K562 (cell line): ENCODE measurements around the gene ZNF785. TPM values are rescaled to one million over a fixed set of nuclear protein-coding genes. Genes with fewer than 3 reads are reported as not detected.

Experiments used
- ARHGAP35 ChIP-seq: fragments of 450-650 bp; IDR thresholded peaks from 2 replicates; pipeline ENCODE4 v1.6.1; 2018; ENCODE audit not compliant: partially characterized antibody
- DIDO1 ChIP-seq: fragments of 450-650 bp; IDR thresholded peaks from 2 replicates; pipeline ENCODE4 v1.6.1; 2016; ENCODE audit warnings: low read depth, missing biosample characterization, missing genetic modification characterization
- DMBX1 ChIP-seq: fragments of 250-450 bp; sonication (Bioruptor Pico); IDR thresholded peaks from 2 replicates; pipeline ENCODE4 v1.8.0; 2022; ENCODE audit warnings: inconsistent platforms, mild to moderate bottlenecking, moderate library complexity, borderline replicate concordance
- FOXJ2 ChIP-seq: fragments of 200-800 bp; sonication (Bioruptor generic); IDR thresholded peaks from 2 replicates; pipeline ENCODE4 v1.6.1; 2016; ENCODE audit warnings: missing genetic modification characterization, missing compliant biosample characterization
- JUN ChIP-seq, 2 experiments: sonication (generic) in 1 of 2; formaldehyde crosslinking in 1 of 2; IDR thresholded peaks; 2 replicates each; pipeline versions ENCODE4 v1.6.1 to v1.8.0; 2012 to 2022; ENCODE audit warnings: borderline replicate concordance in 2 of 2, mild to moderate bottlenecking in 2 of 2, improper control_type of control experiment in 1 of 2, low read depth in 1 of 2, low read length in 1 of 2, missing genetic modification reagents in 1 of 2
- KAT7 ChIP-seq: sonication (generic); formaldehyde crosslinking; IDR thresholded peaks from 2 replicates; pipeline ENCODE4 v1.8.0; 2022; ENCODE audit warnings: missing genetic modification reagents, mild to moderate bottlenecking, borderline replicate concordance
- MLLT1 ChIP-seq, 2 experiments: fragments of 450-650 bp; IDR thresholded peaks; 2 replicates each; pipeline ENCODE4 v1.6.1; 2016
- NR4A1 ChIP-seq, 2 experiments: fragments of 250-450 bp in 1 of 2; fragments of 450-650 bp in 1 of 2; sonication (Bioruptor Pico) in 1 of 2; IDR thresholded peaks; 2 replicates each; pipeline versions ENCODE4 v1.4.0 to v1.6.1; 2016 to 2020; ENCODE audit warnings: mild to moderate bottlenecking in 2 of 2, missing compliant biosample characterization in 1 of 2, missing genetic modification characterization in 1 of 2, moderate library complexity in 1 of 2
- PHF8 ChIP-seq: fragments of 200-600 bp; sonication (generic); IDR thresholded peaks from 2 replicates; pipeline ENCODE4 v1.6.1; 2012; ENCODE audit warnings: mixed run types, mild to moderate bottlenecking, inconsistent platforms, low read length, moderate library complexity, borderline replicate concordance
- PPARD ChIP-seq: fragments of 250-450 bp; sonication (Bioruptor Pico); IDR thresholded peaks from 2 replicates; pipeline ENCODE4 v1.8.0; 2022; ENCODE audit warnings: inconsistent platforms, mild to moderate bottlenecking, moderate library complexity
- PRMT5 ChIP-seq: sonication (generic); formaldehyde crosslinking; IDR thresholded peaks from 2 replicates; pipeline ENCODE4 v1.5.0; 2020; ENCODE audit warnings: missing genetic modification reagents
- RCOR1 ChIP-seq, 2 experiments: IDR thresholded peaks; 2 replicates each; pipeline ENCODE4 v1.6.1; 2012; ENCODE audit warnings: low read depth in 2 of 2, low read length in 2 of 2, borderline replicate concordance in 1 of 2, improper control_type of control experiment in 1 of 2
- TEAD1 ChIP-seq, 2 experiments: fragments of 450-650 bp in 1 of 2; sonication (generic) in 1 of 2; formaldehyde crosslinking; IDR thresholded peaks; 2 replicates each; pipeline versions ENCODE4 v1.4.0 to v1.8.0; 2020 to 2022; ENCODE audit warnings: mild to moderate bottlenecking in 2 of 2, missing genetic modification reagents in 1 of 2
- THRB ChIP-seq: fragments of 450-650 bp; formaldehyde crosslinking; conservative IDR thresholded peaks from 2 replicates; pipeline ENCODE4 v1.4.0; 2022; ENCODE audit warnings: mild to moderate bottlenecking, missing genetic modification characterization
- ZBTB43 ChIP-seq: sonication (generic); formaldehyde crosslinking; IDR thresholded peaks from 2 replicates; pipeline ENCODE4 v1.8.0; 2023; ENCODE audit warnings: mild to moderate bottlenecking, missing genetic modification reagents
- ZNF586 ChIP-seq: fragments of 450-650 bp; formaldehyde crosslinking; conservative IDR thresholded peaks from 2 replicates; pipeline ENCODE4 v1.4.0; 2020; ENCODE audit warnings: mild to moderate bottlenecking, moderate library complexity
- polyA plus RNA-seq, 8 experiments: library from polyadenylated mRNA; depleted of rRNA in 4 of 8; stranded (reverse) in 5 of 8; unstranded in 3 of 8; fragments of >200 nt; fragmentation: Nextera tagmentation in 2 of 8; fragmentation: Illumina TruSeq in 1 of 8; extraction: Ambion mirVana in 2 of 8; extraction: Trizol in 1 of 8; gene quantifications; 2 replicates each; pipeline versions ENCODE4 v1.2.1 to v1.2.3, GENCODE V29; 2011 to 2014; ENCODE audit warnings: inconsistent platforms in 1 of 8, missing spikeins in 1 of 8
- total RNA-seq, 7 experiments: library from RNA; depleted of rRNA in 6 of 7; stranded (reverse); fragments of >200 nt in 6 of 7; fragmentation: Illumina TruSeq in 2 of 7; extraction: Trizol in 2 of 7; gene quantifications; 2 replicates each; pipeline versions ENCODE4 v1.2.1 to v1.2.3, GENCODE V29; 2011 to 2021; ENCODE audit warnings: low replicate concordance in 1 of 7
- TF ChIP-seq, protein P1 (sequence below): fragments of 250-450 bp; sonication (Bioruptor Pico); IDR thresholded peaks from 2 replicates; pipeline ENCODE4 v1.4.0; 2020; ENCODE audit warnings: mild to moderate bottlenecking, moderate library complexity

The ZNF785 gene
- total and polyA plus RNA-seq, 9 of the 15 experiments (the other 6 are each of a cell fraction or from before 2014, with no cell fraction given) = 0.64 to 11.0 (median 6.4) TPM

DNA sequence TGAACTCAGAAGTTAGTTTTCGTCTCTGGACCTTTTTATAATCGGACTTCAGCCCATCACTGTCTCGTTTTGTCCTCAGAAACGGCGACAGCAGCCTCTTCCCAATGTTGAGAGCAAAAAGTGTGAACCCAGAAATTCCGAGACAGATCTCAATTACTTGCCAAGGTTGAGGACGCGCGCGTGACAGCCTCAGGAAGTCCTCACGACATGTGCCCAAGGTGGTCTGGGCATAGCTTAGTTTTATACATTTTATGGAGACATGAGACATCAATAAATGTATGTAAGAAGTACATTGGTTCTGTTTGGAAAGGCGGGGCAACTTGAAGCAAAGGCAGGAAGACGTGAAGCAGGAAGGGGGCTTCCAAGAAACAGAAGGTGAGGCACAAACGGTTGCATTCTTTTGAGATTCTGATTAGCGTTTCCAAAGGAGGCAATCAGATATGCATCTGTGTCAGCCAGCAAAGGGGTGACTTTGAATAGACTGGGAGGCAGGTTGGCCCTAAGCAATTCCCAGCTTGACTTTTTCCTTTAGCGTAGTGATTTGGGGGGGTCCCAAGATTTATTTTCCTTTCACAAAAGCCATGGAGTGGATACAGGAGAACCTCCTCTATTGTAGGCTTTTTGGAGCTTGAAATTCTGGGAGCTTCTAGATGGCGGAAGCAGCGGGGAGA lies 50.3 kb downstream of the ZNF785 start (continued):
- TF ChIP-seq DIDO1 (no peak), PRMT5 (CRISPR knock-in tag) (no peak), TEAD1 (CRISPR knock-in tag; IDR thresholded peaks at IDR 0.05) (peak in 1 of 2 experiments; percentile 18; a peak in 1 of 4 replicates), MLLT1 (IDR thresholded peaks at IDR 0.05) (0 out of 4 replicates have a peak, but pooled peaks of 1 of the 2 experiments have one; percentile 27), RCOR1 (IDR thresholded peaks at IDR 0.05; ENCODE audit: borderline replicate concordance in 1 of 2, low read depth in 2 of 2, low read length in 2 of 2) (no peak), PHF8 (peak; percentile 34; the same call in 1 of the 2 replicates), KAT7 (CRISPR knock-in tag) (0 out of 2 replicates have a peak, but pooled peaks have one; percentile 10), THRB (CRISPR knock-in tag) (no peak), ZNF586 (CRISPR knock-in tag) (no peak), FOXJ2 (tag) (0 out of 2 replicates have a peak, but pooled peaks have one; percentile 10), JUN (IDR thresholded peaks at IDR 0.05; ENCODE audit: borderline replicate concordance, low read depth, low read length) (no peak), JUN (CRISPR knock-in tag; IDR thresholded peaks at IDR 0.05; ENCODE audit: borderline replicate concordance) (no peak), DMBX1 (CRISPR knock-in tag) (no peak), PPARD (CRISPR knock-in tag) (no peak), ARHGAP35 (no peak), ZBTB43 (no peak), NR4A1 (CRISPR knock-in tag; IDR thresholded peaks at IDR 0.05) (no peak), NR4A1 (tag; IDR thresholded peaks at IDR 0.05) (no peak)
- TF ChIP-seq, protein P1, sequence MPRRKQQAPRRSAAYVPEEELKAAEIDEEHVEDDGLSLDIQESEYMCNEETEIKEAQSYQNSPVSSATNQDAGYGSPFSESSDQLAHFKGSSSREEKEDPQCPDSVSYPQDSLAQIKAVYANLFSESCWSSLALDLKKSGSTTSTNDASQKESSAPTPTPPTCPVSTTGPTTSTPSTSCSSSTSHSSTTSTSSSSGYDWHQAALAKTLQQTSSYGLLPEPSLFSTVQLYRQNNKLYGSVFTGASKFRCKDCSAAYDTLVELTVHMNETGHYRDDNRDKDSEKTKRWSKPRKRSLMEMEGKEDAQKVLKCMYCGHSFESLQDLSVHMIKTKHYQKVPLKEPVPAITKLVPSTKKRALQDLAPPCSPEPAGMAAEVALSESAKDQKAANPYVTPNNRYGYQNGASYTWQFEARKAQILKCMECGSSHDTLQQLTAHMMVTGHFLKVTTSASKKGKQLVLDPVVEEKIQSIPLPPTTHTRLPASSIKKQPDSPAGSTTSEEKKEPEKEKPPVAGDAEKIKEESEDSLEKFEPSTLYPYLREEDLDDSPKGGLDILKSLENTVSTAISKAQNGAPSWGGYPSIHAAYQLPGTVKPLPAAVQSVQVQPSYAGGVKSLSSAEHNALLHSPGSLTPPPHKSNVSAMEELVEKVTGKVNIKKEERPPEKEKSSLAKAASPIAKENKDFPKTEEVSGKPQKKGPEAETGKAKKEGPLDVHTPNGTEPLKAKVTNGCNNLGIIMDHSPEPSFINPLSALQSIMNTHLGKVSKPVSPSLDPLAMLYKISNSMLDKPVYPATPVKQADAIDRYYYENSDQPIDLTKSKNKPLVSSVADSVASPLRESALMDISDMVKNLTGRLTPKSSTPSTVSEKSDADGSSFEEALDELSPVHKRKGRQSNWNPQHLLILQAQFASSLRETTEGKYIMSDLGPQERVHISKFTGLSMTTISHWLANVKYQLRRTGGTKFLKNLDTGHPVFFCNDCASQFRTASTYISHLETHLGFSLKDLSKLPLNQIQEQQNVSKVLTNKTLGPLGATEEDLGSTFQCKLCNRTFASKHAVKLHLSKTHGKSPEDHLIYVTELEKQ (CRISPR knock-in tag) = no peak
